Measurements from ENCODE around the gene DDT.
"Not testable (repeated sequence)": the region's sequence is repeated elsewhere in the genome, so short reads cannot be mapped to it uniquely, and the experiment has no call there.

- TF ChIP-seq POLR2A, CTCF, POLR2AphosphoS5 (IDR thresholded peaks at IDR 0.05): not testable (repeated sequence)
These were observed 11.8 kb upstream of the DDT start for GRCh38 chr22:23986089-23986488.

Measured in prostate gland (tissue), 2 donors.